GM12878 (cell line): ENCODE data around the gene HOXA1. TPM values are rescaled to one million over a fixed set of nuclear protein-coding genes. Genes with fewer than 3 reads are reported as not detected.

Source experiments
- ATAC-seq: fragments of 200-7000 bp; cut with Tn5 transposase; 3 replicates; pipeline ENCODE4 v1.9.1; 2020; ENCODE audit warnings: mild to moderate bottlenecking, moderate library complexity
- BruUV-seq: library from RNA; stranded (reverse); fragments of 400-500 nt; replicated peaks from 2 replicates; lab custom pipeline; 2021; lab: Mats Ljungman, UMichigan
- CTCF ChIA-PET: fragments of 300-600 bp; sonication (Branson Sonifier 250); formaldehyde crosslinking; extraction: SDS; loops from one replicate; lab custom pipeline; 2021; ENCODE audit warnings: inconsistent platforms; lab: Yijun Ruan, JAX
- POLR2A ChIA-PET: fragments of 350-600 bp; formaldehyde crosslinking; extraction: SDS; loops from one replicate; lab custom pipeline; 2021; ENCODE audit warnings: inconsistent platforms; lab: Charles Lee
- RAD21 ChIA-PET: fragments of 300-600 bp; sonication (Branson Sonifier 250); formaldehyde crosslinking; loops from one replicate; lab custom pipeline; 2023; ENCODE audit warnings: antibody characterized with exemption; ENCODE audit not compliant: unreplicated experiment; lab: Charles Lee
- SMC1A ChIA-PET: fragments of 300-600 bp; sonication (Branson Sonifier 250); formaldehyde crosslinking; loops from one replicate; lab custom pipeline; 2023; ENCODE audit not compliant: unreplicated experiment, uncharacterized antibody; lab: Charles Lee
- DNase-seq: peaks from one replicate; pipeline ENCODE4 v3.0.0-alpha.2; 2011; ENCODE audit warnings: low read depth, low spot score
- FAIRE-seq: peaks from 3 replicates; lab custom pipeline; 2011; peaks lifted over from hg19 to GRCh38; lab: Jason Lieb, UNC
- H2AFZ ChIP-seq: 2 replicates; pipeline ENCODE4 v1.6.0; 2011; ENCODE audit warnings: low read depth, low read length, control low read depth; ENCODE audit not compliant: control insufficient read depth
- H3K27ac ChIP-seq: 2 replicates; pipeline ENCODE4 v1.5.1; 2011; ENCODE audit warnings: control low read depth; ENCODE audit not compliant: control insufficient read depth, insufficient read depth
- H3K27me3 ChIP-seq, 2 experiments: replicated peaks in 1 of 2; 2 replicates each; pipeline versions ENCODE4 v1.6.0 to v1.6.1; 2011; ENCODE audit warnings: low read length in 1 of 2; ENCODE audit not compliant: control insufficient read depth in 2 of 2, insufficient read depth in 2 of 2
- H3K36me3 ChIP-seq, 2 experiments: 2 replicates each; pipeline ENCODE4 v1.5.1; 2011; ENCODE audit warnings: low read length in 1 of 2; ENCODE audit not compliant: control insufficient read depth in 2 of 2, insufficient read depth in 2 of 2
- H3K4me1 ChIP-seq: 2 replicates; pipeline ENCODE4 v1.6.1; 2011; ENCODE audit warnings: mild to moderate bottlenecking, low read length, moderate library complexity, mixed read lengths; ENCODE audit not compliant: control insufficient read depth, insufficient read depth
- H3K4me2 ChIP-seq: 2 replicates; pipeline ENCODE4 v1.6.0; 2011; ENCODE audit warnings: control low read depth; ENCODE audit not compliant: control insufficient read depth, insufficient read depth
- H3K4me3 ChIP-seq: fragments of 200-600 bp; sonication (generic); 2 replicates; pipeline ENCODE4 v1.5.1; 2016
- H3K79me2 ChIP-seq: 2 replicates; pipeline ENCODE4 v1.6.0; 2011; ENCODE audit warnings: low read length; ENCODE audit not compliant: control insufficient read depth, insufficient read depth
- H3K9ac ChIP-seq: 2 replicates; pipeline ENCODE4 v1.8.0; 2011; ENCODE audit warnings: low read length, control low read depth, mixed read lengths; ENCODE audit not compliant: control insufficient read depth, insufficient read depth
- H3K9me3 ChIP-seq: replicated peaks from 3 replicates; pipeline ENCODE4 v1.5.1; 2011; ENCODE audit warnings: mild to moderate bottlenecking, low read length; ENCODE audit not compliant: control insufficient read depth, insufficient read depth
- H4K20me1 ChIP-seq: 2 replicates; pipeline ENCODE4 v1.6.0; 2011; ENCODE audit not compliant: control insufficient read depth, insufficient read depth
- ASH2L ChIP-seq: fragments of 300-600, 200-600 bp; sonication (generic); IDR thresholded peaks from 2 replicates; pipeline ENCODE4 v1.6.1; 2017; ENCODE audit warnings: low read depth, mild to moderate bottlenecking, borderline replicate concordance
- BACH1 ChIP-seq: fragments of 450-650 bp; IDR thresholded peaks from 2 replicates; pipeline ENCODE4 v1.6.1; 2017; ENCODE audit warnings: mild to moderate bottlenecking, borderline replicate concordance
- BCL3 ChIP-seq: IDR thresholded peaks from 2 replicates; pipeline ENCODE4 v1.6.1; 2011; ENCODE audit warnings: borderline replicate concordance, low read depth, mild to moderate bottlenecking, moderate library complexity, low read length; ENCODE audit not compliant: insufficient read depth, poor library complexity, severe bottlenecking
- ETV6 ChIP-seq, 2 experiments: fragments of 450-650 bp in 1 of 2; IDR thresholded peaks in 1 of 2; conservative IDR thresholded peaks in 1 of 2; 2 replicates each; pipeline ENCODE4 v1.6.1; 2014; ENCODE audit warnings: antibody characterized with exemption in 1 of 2, borderline replicate concordance in 1 of 2, low read depth in 1 of 2, mild to moderate bottlenecking in 1 of 2, moderate library complexity in 1 of 2
- HCFC1 ChIP-seq: fragments of 150-350 bp; IDR thresholded peaks from 2 replicates; pipeline ENCODE4 v1.6.1; 2014; ENCODE audit warnings: low read length
- KLF5 ChIP-seq: fragments of 450-650 bp; IDR thresholded peaks from 2 replicates; pipeline ENCODE4 v1.6.1; 2014; ENCODE audit warnings: mild to moderate bottlenecking; ENCODE audit not compliant: partially characterized antibody
- MLLT1 ChIP-seq: fragments of 450-650 bp; IDR thresholded peaks from 2 replicates; pipeline ENCODE4 v1.6.1; 2016; ENCODE audit warnings: mild to moderate bottlenecking
- MTA3 ChIP-seq: IDR thresholded peaks from 2 replicates; pipeline ENCODE4 v1.6.1; 2012; ENCODE audit warnings: low read length, inconsistent platforms, borderline replicate concordance
- POU2F2 ChIP-seq: IDR thresholded peaks from 3 replicates; pipeline ENCODE4 v1.6.1; 2011; ENCODE audit warnings: low read depth, mild to moderate bottlenecking, low read length, borderline replicate concordance
- SPI1 ChIP-seq: IDR thresholded peaks from 2 replicates; pipeline ENCODE4 v1.6.1; 2011; ENCODE audit warnings: low read depth, mild to moderate bottlenecking, low read length, moderate library complexity, borderline replicate concordance; ENCODE audit not compliant: insufficient read depth
- TBL1XR1 ChIP-seq: IDR thresholded peaks from 2 replicates; pipeline ENCODE4 v1.6.1; 2012; ENCODE audit warnings: low read depth, low read length, improper control_type of control experiment
- TCF12 ChIP-seq: IDR thresholded peaks from 2 replicates; pipeline ENCODE4 v1.6.1; 2011; ENCODE audit warnings: low read depth, mild to moderate bottlenecking, low read length
- ZNF384 ChIP-seq: IDR thresholded peaks from 2 replicates; pipeline ENCODE4 v1.6.1; 2012; ENCODE audit warnings: low read depth, mild to moderate bottlenecking, low read length, improper control_type of control experiment, borderline replicate concordance
- WGBS: methylation state at CpG from one replicate; pipeline ENCODE4 v1.1.6; 2016; ENCODE audit warnings: low lambda C conversion rate; ENCODE audit not compliant: insufficient replicate concordance, insufficient coverage; ENCODE audit errors: missing lambda C conversion rate; 5-methylcytosine and 5-hydroxymethylcytosine counted together
- in situ Hi-C: fragments of 300-500 bp; cut with MboI; formaldehyde crosslinking; loops from 9 replicates; pipeline ENCODE4 v1.14.3; 2018; ENCODE audit warnings: mixed read lengths
- intact Hi-C: fragments of 100-400 bp; cut with micrococcal nuclease; formaldehyde crosslinking; loops from one replicate; pipeline ENCODE4 v1.14.2; 2022; ENCODE audit not compliant: unreplicated experiment
- polyA plus RNA-seq, 11 experiments: library from polyadenylated mRNA; depleted of rRNA in 4 of 11; unstranded in 6 of 11; stranded (reverse) in 5 of 11; fragments of >200 nt; fragmentation: Nextera tagmentation in 4 of 11; fragmentation: Illumina TruSeq in 1 of 11; extraction: Ambion mirVana in 4 of 11; extraction: Trizol in 1 of 11; gene quantifications; 1 replicate in 1 of 11; 2 replicates in 10 of 11; pipeline versions ENCODE4 v1.2.1 to v1.2.3, GENCODE V29; 2011 to 2016; ENCODE audit warnings: inconsistent platforms in 2 of 11, missing spikeins in 2 of 11, low read depth in 1 of 11
- total RNA-seq, 4 experiments: library from RNA; depleted of rRNA in 3 of 4; stranded (reverse); fragments of >200 nt in 3 of 4; fragmentation: Illumina TruSeq in 1 of 4; extraction: Trizol in 1 of 4; gene quantifications; 2 replicates each; pipeline versions ENCODE4 v1.2.1 to v1.2.3, GENCODE V29; 2013 to 2021
- TF ChIP-seq, protein P1 (sequence below): fragments of 450-650 bp; IDR thresholded peaks from 2 replicates; pipeline ENCODE4 v1.6.1; 2017; ENCODE audit warnings: mild to moderate bottlenecking, moderate library complexity
- TF ChIP-seq, protein P2 (sequence below): IDR thresholded peaks from 2 replicates; pipeline ENCODE4 v1.6.1; 2012; ENCODE audit warnings: low read depth, low read length, improper control_type of control experiment

HOXA1 gene
- total and polyA plus RNA-seq, 10 of the 15 experiments (the other 5 are each of a cell fraction or from before 2014, with no cell fraction given) = 0.06 to 1.7 (median 0.18) TPM; not detected in 3

- Histone ChIP-seq H3K27me3 (peaks cover 4% of the 10 kb centered on the region in 2 experiments), H4K20me1 (no peaks in the 10 kb centered on the region), H3K4me1 (peaks cover 6% of the 10 kb centered on the region), H3K79me2 (no peaks in the 10 kb centered on the region), H3K4me3 (no peak overlapping the region), H3K27ac (no peak overlapping the region), H2AFZ (no peak overlapping the region), H3K36me3 (no peaks in the 10 kb centered on the region), H3K4me2 (no peak overlapping the region), H3K9me3 (no peaks in the 10 kb centered on the region; the same call in 2 of the 3 replicates), H3K9ac (no peak overlapping the region)
- BruUV-seq = no TSS peak
- ATAC-seq (no peak), DNase-seq (no peak), FAIRE-seq (no peak)
- WGBS = 88% methylated on average over 25 of the region's 25 CpGs
- in situ Hi-C loops = no loop called here
- intact Hi-C loops = no loop called here
- POLR2A ChIA-PET = no interaction called here
- SMC1A ChIA-PET = interaction anchor here (0.7 kb wide), 1 partner anchor 19 kb away, joined by 3 read pairs; no protein-coding TSS in a partner anchor
- CTCF ChIA-PET = no interaction called here
- RAD21 ChIA-PET = no interaction called here
- TF ChIP-seq HCFC1 = no peak
- TF ChIP-seq, protein P1, sequence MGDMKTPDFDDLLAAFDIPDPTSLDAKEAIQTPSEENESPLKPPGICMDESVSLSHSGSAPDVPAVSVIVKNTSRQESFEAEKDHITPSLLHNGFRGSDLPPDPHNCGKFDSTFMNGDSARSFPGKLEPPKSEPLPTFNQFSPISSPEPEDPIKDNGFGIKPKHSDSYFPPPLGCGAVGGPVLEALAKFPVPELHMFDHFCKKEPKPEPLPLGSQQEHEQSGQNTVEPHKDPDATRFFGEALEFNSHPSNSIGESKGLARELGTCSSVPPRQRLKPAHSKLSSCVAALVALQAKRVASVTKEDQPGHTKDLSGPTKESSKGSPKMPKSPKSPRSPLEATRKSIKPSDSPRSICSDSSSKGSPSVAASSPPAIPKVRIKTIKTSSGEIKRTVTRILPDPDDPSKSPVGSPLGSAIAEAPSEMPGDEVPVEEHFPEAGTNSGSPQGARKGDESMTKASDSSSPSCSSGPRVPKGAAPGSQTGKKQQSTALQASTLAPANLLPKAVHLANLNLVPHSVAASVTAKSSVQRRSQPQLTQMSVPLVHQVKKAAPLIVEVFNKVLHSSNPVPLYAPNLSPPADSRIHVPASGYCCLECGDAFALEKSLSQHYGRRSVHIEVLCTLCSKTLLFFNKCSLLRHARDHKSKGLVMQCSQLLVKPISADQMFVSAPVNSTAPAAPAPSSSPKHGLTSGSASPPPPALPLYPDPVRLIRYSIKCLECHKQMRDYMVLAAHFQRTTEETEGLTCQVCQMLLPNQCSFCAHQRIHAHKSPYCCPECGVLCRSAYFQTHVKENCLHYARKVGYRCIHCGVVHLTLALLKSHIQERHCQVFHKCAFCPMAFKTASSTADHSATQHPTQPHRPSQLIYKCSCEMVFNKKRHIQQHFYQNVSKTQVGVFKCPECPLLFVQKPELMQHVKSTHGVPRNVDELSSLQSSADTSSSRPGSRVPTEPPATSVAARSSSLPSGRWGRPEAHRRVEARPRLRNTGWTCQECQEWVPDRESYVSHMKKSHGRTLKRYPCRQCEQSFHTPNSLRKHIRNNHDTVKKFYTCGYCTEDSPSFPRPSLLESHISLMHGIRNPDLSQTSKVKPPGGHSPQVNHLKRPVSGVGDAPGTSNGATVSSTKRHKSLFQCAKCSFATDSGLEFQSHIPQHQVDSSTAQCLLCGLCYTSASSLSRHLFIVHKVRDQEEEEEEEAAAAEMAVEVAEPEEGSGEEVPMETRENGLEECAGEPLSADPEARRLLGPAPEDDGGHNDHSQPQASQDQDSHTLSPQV = no peak
- no peak for TF ChIP-seq MTA3
- no peak for TF ChIP-seq POU2F2
- no peak for TF ChIP-seq ZNF384
- TF ChIP-seq ETV6 (conservative IDR thresholded peaks at IDR 0.05 in 1 of 2, IDR thresholded peaks at IDR 0.05 in 1 of 2; ENCODE audit: borderline replicate concordance in 1 of 2, low read depth in 1 of 2) = no peak
- TF ChIP-seq SPI1 = no peak
- TF ChIP-seq BACH1 = no peak
- TF ChIP-seq KLF5 = no peak
- TF ChIP-seq ASH2L = no peak
- no peak for TF ChIP-seq MLLT1
- TF ChIP-seq TCF12 = no peak
- no peak for TF ChIP-seq TBL1XR1
- TF ChIP-seq BCL3 = no peak
- TF ChIP-seq, protein P2, sequence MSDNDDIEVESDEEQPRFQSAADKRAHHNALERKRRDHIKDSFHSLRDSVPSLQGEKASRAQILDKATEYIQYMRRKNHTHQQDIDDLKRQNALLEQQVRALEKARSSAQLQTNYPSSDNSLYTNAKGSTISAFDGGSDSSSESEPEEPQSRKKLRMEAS = no peak
Observed at GRCh38 chr7:27101171-27101956, 5.6 kb upstream of the HOXA1 start.
